SH-SY5Y (cell line): ENCODE results near the gene CAB39.

ENCODE experiments used
- GATA2 ChIP-seq: IDR thresholded peaks from 2 replicates; pipeline ENCODE4 v1.6.1; 2011; ENCODE audit warnings: mild to moderate bottlenecking, low read depth, low read length
- GATA3 ChIP-seq: IDR thresholded peaks from 2 replicates; pipeline ENCODE4 v1.6.1; 2011; ENCODE audit warnings: low read depth, mild to moderate bottlenecking, low read length, moderate library complexity

- TF ChIP-seq GATA2 (no peak), GATA3 (no peak)
Measured at GRCh38 chr2:230739961-230740360, 27.3 kb downstream of the CAB39 start.
